Testis (tissue), 3 donors: ENCODE results near the gene MAP3K14. TPM values are rescaled to one million over a fixed set of nuclear protein-coding genes. Genes with fewer than 3 reads are reported as not detected.

Experiments used
- DNase-seq: peaks from one replicate; pipeline ENCODE4 v3.0.0-alpha.2; 2019
- H3K27ac ChIP-seq, 2 donors: fragments of 200-600 bp; sonication (generic); one replicate each; pipeline ENCODE4 v1.5.1; 2019
- H3K27me3 ChIP-seq: fragments of 200-600 bp; sonication (generic); one replicate; pipeline ENCODE4 v1.5.1; 2019
- H3K36me3 ChIP-seq: fragments of 200-600 bp; sonication (generic); one replicate; pipeline ENCODE4 v1.5.1; 2017; ENCODE audit warnings: low read depth; ENCODE audit errors: missing control alignments
- H3K4me1 ChIP-seq: fragments of 200-600 bp; sonication (generic); one replicate; pipeline ENCODE4 v1.5.1; 2019
- H3K4me3 ChIP-seq, 2 donors: fragments of 200-600 bp; sonication (generic); one replicate each; pipeline ENCODE4 v1.5.1; 2017 to 2019
- H3K9me3 ChIP-seq: fragments of 200-600 bp; sonication (generic); one replicate; pipeline ENCODE4 v1.5.1; 2017
- POLR2A ChIP-seq: fragments of 450-650 bp; IDR thresholded peaks from one replicate; pipeline ENCODE4 v1.6.1; 2017; ENCODE audit warnings: antibody characterized with exemption, mild to moderate bottlenecking, moderate library complexity
- WGBS, 2 donors: methylation state at CpG; one replicate each; pipeline ENCODE4 v1.1.5; 2018; 5-methylcytosine and 5-hydroxymethylcytosine counted together
- intact Hi-C: fragments of 100-400 bp; cut with DNase I; formaldehyde crosslinking; loops from one replicate; pipeline ENCODE4 v1.15.1; 2023; ENCODE audit warnings: low total_unique reads
- polyA plus RNA-seq: library from polyadenylated mRNA; stranded (reverse); fragments of 350-450 nt; fragmentation: Illumina TruSeq; extraction: RNeasy Lipid Tissue Mini Kit (QIAGEN cat#74804); gene quantifications from one replicate; pipeline ENCODE4 v1.2.3, GENCODE V29; 2014; ENCODE audit warnings: low read depth, low replicate concordance; ENCODE audit not compliant: insufficient read depth
- total RNA-seq, 2 donors: library from RNA; depleted of rRNA; stranded (reverse); fragments of >200 nt; gene quantifications; one replicate each; pipeline ENCODE4 v1.2.3, GENCODE V29; 2016
- TF ChIP-seq, protein P1 (sequence below), 3 experiments: fragments of 450-650 bp in 2 of 3; fragments of 200-600 bp in 1 of 3; sonication (generic) in 1 of 3; IDR thresholded peaks; one replicate each; pipeline ENCODE4 v1.5.1; 2016 to 2019; ENCODE audit warnings: antibody characterized with exemption in 3 of 3, mild to moderate bottlenecking in 2 of 3, moderate library complexity in 1 of 3

MAP3K14 gene
- total and polyA plus RNA-seq, 3 donors from 2014 or later: 12.4 to 24.9 (median 14.6) TPM

GRCh38 chr17:45266372-45266926 lies 50.4 kb downstream of the MAP3K14 start:
- Histone ChIP-seq H3K27ac (no peak overlapping the region), H3K4me1 (peaks cover 12% of the 10 kb centered on the region), H3K36me3 (no peaks in the 10 kb centered on the region), H3K9me3 (no peaks in the 10 kb centered on the region), H3K27me3 (no peaks in the 10 kb centered on the region), H3K4me3 (no peak overlapping the region)
- TF ChIP-seq, protein P1, sequence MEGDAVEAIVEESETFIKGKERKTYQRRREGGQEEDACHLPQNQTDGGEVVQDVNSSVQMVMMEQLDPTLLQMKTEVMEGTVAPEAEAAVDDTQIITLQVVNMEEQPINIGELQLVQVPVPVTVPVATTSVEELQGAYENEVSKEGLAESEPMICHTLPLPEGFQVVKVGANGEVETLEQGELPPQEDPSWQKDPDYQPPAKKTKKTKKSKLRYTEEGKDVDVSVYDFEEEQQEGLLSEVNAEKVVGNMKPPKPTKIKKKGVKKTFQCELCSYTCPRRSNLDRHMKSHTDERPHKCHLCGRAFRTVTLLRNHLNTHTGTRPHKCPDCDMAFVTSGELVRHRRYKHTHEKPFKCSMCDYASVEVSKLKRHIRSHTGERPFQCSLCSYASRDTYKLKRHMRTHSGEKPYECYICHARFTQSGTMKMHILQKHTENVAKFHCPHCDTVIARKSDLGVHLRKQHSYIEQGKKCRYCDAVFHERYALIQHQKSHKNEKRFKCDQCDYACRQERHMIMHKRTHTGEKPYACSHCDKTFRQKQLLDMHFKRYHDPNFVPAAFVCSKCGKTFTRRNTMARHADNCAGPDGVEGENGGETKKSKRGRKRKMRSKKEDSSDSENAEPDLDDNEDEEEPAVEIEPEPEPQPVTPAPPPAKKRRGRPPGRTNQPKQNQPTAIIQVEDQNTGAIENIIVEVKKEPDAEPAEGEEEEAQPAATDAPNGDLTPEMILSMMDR (IDR thresholded peaks at IDR 0.05): no peak
- DNase-seq: no peak
- intact Hi-C loops: no loop called here
- WGBS, 2 donors: 92 to 95% methylated on average over 9 to 13 of the region's 13 CpGs

- 75 to 84% methylated on average over 1 of the region's 1 CpG for WGBS, 2 donors
- DNase-seq: no peak
- Histone ChIP-seq H3K4me1 (peaks cover 12% of the 10 kb centered on the region), H3K27ac (no peak overlapping the region), H3K4me3 (no peak overlapping the region), H3K9me3 (no peaks in the 10 kb centered on the region), H3K36me3 (no peaks in the 10 kb centered on the region), H3K27me3 (no peaks in the 10 kb centered on the region)
- intact Hi-C loops: no loop called here
- no peak for TF ChIP-seq POLR2A
- TF ChIP-seq, protein P1 (IDR thresholded peaks at IDR 0.05): no peak
Measured at GRCh38 chr17:45265821-45266220, 51.0 kb downstream of the MAP3K14 start.

GRCh38 chr17:45264988-45265387 lies 51.8 kb downstream of the MAP3K14 start:
- Histone ChIP-seq H3K27ac (no peak overlapping the region), H3K4me1 (peaks cover 12% of the 10 kb centered on the region)
- TF ChIP-seq, protein P1 (IDR thresholded peaks at IDR 0.05): no peak

GRCh38 chr17:45264430-45264829 lies 52.4 kb downstream of the MAP3K14 start:
- no peak for DNase-seq
- Histone ChIP-seq H3K9me3 (no peaks in the 10 kb centered on the region), H3K4me3 (no peak overlapping the region), H3K27me3 (no peaks in the 10 kb centered on the region), H3K4me1 (peaks cover 12% of the 10 kb centered on the region), H3K27ac (no peak overlapping the region), H3K36me3 (no peaks in the 10 kb centered on the region)
- intact Hi-C loops: no loop called here
- TF ChIP-seq, protein P1 (IDR thresholded peaks at IDR 0.05): no peak
- no peak for TF ChIP-seq POLR2A
- 94% methylated on average over 14 of the region's 14 CpGs; no CpG with 5 or more reads in 1 of the 2 donors for WGBS, 2 donors

More at GRCh38 chr17:45264988-45265387, 51.8 kb downstream of the MAP3K14 start:
- no peaks in the 10 kb centered on the region for H3K36me3 ChIP-seq
- H3K27me3 ChIP-seq: no peaks in the 10 kb centered on the region
- 92 to 93% methylated on average over 8 of the region's 8 CpGs for WGBS, 2 donors
- H3K9me3 ChIP-seq: no peaks in the 10 kb centered on the region
- intact Hi-C loops: no loop called here
- H3K4me3 ChIP-seq: no peak overlapping the region
- DNase-seq: no peak

- intact Hi-C loops: no loop called here
- 72% methylated on average over 7 of the region's 7 CpGs; no CpG with 5 or more reads in 1 of the 2 donors for WGBS, 2 donors
- no peak overlapping the region for H3K4me3 ChIP-seq
- H3K4me1 ChIP-seq: peaks cover 12% of the 10 kb centered on the region
- no peak overlapping the region for H3K27ac ChIP-seq
- H3K27me3 ChIP-seq: no peaks in the 10 kb centered on the region
- H3K36me3 ChIP-seq: no peaks in the 10 kb centered on the region
- TF ChIP-seq, protein P1 (IDR thresholded peaks at IDR 0.05): no peak
- TF ChIP-seq POLR2A: no peak
- DNase-seq: no peak
- H3K9me3 ChIP-seq: no peaks in the 10 kb centered on the region
Measured at GRCh38 chr17:45263477-45263860, 53.4 kb downstream of the MAP3K14 start.
